MM.1S (cell line): Measurements from ENCODE around the gene TNPO3.

Source experiments
- DNase-seq: peaks from one replicate; pipeline ENCODE4 v3.0.0-alpha.2; 2015
- H2AFZ ChIP-seq: fragments of 300-600 bp; sonication (generic); 2 replicates; pipeline ENCODE4 v1.6.0; 2016; ENCODE audit warnings: antibody characterized with exemption, low read length
- H3F3A ChIP-seq: fragments of 300-600 bp; sonication (generic); 2 replicates; pipeline ENCODE4 v1.6.1; 2016; ENCODE audit warnings: mild to moderate bottlenecking, antibody characterized with exemption, low read length, moderate library complexity, mixed read lengths; ENCODE audit not compliant: insufficient read depth
- H3K27ac ChIP-seq: fragments of 300-600 bp; sonication (generic); 2 replicates; pipeline ENCODE4 v1.5.1; 2016; ENCODE audit warnings: mild to moderate bottlenecking, low read length
- H3K27me3 ChIP-seq: fragments of 300-600 bp; sonication (generic); replicated peaks from 2 replicates; pipeline ENCODE4 v1.6.0; 2016; ENCODE audit warnings: low read length; ENCODE audit not compliant: insufficient read depth
- H3K36me3 ChIP-seq: fragments of 300-600 bp; sonication (generic); replicated peaks from 2 replicates; pipeline ENCODE4 v1.6.1; 2016; ENCODE audit warnings: mild to moderate bottlenecking, low read length, mixed read lengths; ENCODE audit not compliant: insufficient read depth
- H3K4me1 ChIP-seq: fragments of 300-600 bp; sonication (generic); 2 replicates; pipeline ENCODE4 v1.6.1; 2016; ENCODE audit warnings: low read length, mixed read lengths
- H3K4me2 ChIP-seq: fragments of 300-600 bp; sonication (generic); 2 replicates; pipeline ENCODE4 v1.6.0; 2016; ENCODE audit warnings: low read depth, low read length
- H3K4me3 ChIP-seq: fragments of 300-600 bp; sonication (generic); 2 replicates; pipeline ENCODE4 v1.5.1; 2016; ENCODE audit warnings: low read length, mixed read lengths
- H3K79me2 ChIP-seq: fragments of 300-600 bp; sonication (generic); 2 replicates; pipeline ENCODE4 v1.6.1; 2016; ENCODE audit warnings: mixed run types, low read length, mixed read lengths
- H3K9ac ChIP-seq: fragments of 300-600 bp; sonication (generic); 2 replicates; pipeline ENCODE4 v1.6.1; 2016; ENCODE audit warnings: low read length, mixed read lengths
- H3K9me2 ChIP-seq: fragments of 300-600 bp; sonication (generic); replicated peaks from 2 replicates; pipeline ENCODE4 v1.6.1; 2016; ENCODE audit warnings: mild to moderate bottlenecking, low read length, mixed read lengths; ENCODE audit not compliant: insufficient read depth
- H3K9me3 ChIP-seq: fragments of 300-600 bp; sonication (generic); replicated peaks from 2 replicates; pipeline ENCODE4 v1.6.1; 2016; ENCODE audit warnings: mild to moderate bottlenecking, low read length, mixed read lengths; ENCODE audit not compliant: insufficient read depth
- H4K20me1 ChIP-seq: fragments of 300-600 bp; sonication (generic); 2 replicates; pipeline ENCODE4 v1.6.1; 2016; ENCODE audit warnings: mild to moderate bottlenecking, low read length, moderate library complexity, mixed read lengths; ENCODE audit not compliant: insufficient read depth
- EZH2 ChIP-seq: fragments of 300-600 bp; sonication (generic); optimal IDR thresholded peaks from 2 replicates; pipeline ENCODE3; 2017; ENCODE audit warnings: low read depth, mild to moderate bottlenecking, antibody characterized with exemption, low read length, mixed read lengths
- EZH2phosphoT487 ChIP-seq: fragments of 300-600 bp; sonication (generic); IDR thresholded peaks from 2 replicates; pipeline ENCODE4 v1.6.1; 2018; ENCODE audit warnings: antibody characterized with exemption, low read length
- TF ChIP-seq, protein P1 (sequence below): fragments of 300-600 bp; sonication (generic); IDR thresholded peaks from 2 replicates; pipeline ENCODE4 v1.5.1; 2016; ENCODE audit warnings: antibody characterized with exemption, low read length, mixed read lengths

The TNPO3 gene

DNA sequence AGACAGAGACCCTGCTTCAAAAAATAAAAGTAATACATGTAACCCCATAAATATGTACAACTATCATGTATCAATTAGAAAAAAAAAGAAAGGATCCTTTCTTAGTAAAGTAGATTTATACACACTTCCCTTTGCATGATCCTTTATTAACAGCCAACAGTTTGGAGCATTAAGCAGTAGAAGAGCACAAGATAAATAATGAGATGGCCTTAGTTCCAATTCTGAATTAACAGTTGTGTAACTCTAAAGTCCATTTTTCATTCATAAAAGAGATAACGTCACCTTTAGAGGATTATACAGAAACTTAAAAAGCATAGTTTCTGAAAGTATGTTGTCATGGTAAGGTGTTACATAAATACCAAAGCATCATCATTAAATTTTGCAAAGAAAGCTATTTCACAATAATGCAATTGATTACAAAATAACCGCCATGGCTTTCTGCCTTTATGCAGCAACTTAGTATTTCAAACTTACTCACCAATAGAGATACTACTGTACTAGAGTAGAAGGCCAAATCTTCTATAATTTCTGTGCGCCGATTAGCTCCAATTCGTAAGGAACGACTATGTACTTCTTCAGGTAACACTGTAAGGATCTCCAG is 40.3 kb downstream of the TNPO3 start:
- Histone ChIP-seq H3F3A (peaks cover 9% of the 10 kb centered on the region; the same call in 1 of the 2 replicates), H3K4me1 (peaks cover 10% of the 10 kb centered on the region), H4K20me1 (no peaks in the 10 kb centered on the region), H3K79me2 (peaks cover 91% of the 10 kb centered on the region), H3K4me2 (no peak overlapping the region), H3K9ac (no peak overlapping the region), H3K27me3 (no peaks in the 10 kb centered on the region), H2AFZ (no peak overlapping the region), H3K27ac (no peak overlapping the region), H3K4me3 (no peak overlapping the region), H3K9me3 (no peaks in the 10 kb centered on the region), H3K36me3 (peaks cover 19% of the 10 kb centered on the region), H3K9me2 (no peaks in the 10 kb centered on the region)
- TF ChIP-seq, protein P1, sequence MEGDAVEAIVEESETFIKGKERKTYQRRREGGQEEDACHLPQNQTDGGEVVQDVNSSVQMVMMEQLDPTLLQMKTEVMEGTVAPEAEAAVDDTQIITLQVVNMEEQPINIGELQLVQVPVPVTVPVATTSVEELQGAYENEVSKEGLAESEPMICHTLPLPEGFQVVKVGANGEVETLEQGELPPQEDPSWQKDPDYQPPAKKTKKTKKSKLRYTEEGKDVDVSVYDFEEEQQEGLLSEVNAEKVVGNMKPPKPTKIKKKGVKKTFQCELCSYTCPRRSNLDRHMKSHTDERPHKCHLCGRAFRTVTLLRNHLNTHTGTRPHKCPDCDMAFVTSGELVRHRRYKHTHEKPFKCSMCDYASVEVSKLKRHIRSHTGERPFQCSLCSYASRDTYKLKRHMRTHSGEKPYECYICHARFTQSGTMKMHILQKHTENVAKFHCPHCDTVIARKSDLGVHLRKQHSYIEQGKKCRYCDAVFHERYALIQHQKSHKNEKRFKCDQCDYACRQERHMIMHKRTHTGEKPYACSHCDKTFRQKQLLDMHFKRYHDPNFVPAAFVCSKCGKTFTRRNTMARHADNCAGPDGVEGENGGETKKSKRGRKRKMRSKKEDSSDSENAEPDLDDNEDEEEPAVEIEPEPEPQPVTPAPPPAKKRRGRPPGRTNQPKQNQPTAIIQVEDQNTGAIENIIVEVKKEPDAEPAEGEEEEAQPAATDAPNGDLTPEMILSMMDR, result no peak
- TF ChIP-seq EZH2 (no peak), EZH2phosphoT487 (no peak)
- no peak for DNase-seq

DNA sequence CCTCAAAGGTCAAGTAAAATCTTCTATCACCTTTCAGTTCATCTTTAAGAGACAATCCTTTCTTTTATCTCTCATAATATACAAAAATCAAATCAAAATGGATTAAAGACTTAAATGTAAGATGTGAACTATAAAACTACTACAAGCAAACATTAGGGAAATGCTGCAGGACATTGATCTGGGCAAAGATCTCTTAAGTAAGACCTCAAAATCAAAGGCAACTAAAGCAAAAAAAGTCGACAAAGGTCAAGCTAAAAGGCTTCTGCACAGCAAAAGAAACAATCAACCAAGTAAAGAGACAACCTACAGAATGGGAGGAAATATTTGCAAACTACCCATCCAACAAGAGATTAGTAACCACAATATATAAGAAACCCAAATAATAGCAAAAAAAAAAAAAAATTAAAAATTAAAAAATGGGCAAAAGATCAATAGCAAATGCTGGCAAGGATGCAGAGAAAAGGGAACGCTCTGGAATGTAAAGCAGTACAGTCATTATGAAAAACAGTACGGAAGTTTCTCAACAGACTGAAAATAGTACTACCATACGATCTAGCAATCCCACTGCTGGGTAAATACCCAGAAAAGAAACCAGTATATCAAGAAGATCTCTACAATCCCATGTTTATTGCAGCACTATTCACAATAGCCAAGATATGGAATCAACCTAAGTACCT is 41.7 kb downstream of the TNPO3 start:
- Histone ChIP-seq H3K27ac (no peak overlapping the region), H3K4me1 (peaks cover 22% of the 10 kb centered on the region), H3F3A (peaks cover 10% of the 10 kb centered on the region; the same call in 1 of the 2 replicates), H3K27me3 (no peaks in the 10 kb centered on the region), H3K9me2 (no peaks in the 10 kb centered on the region), H3K4me3 (no peak overlapping the region), H3K4me2 (no peak overlapping the region), H2AFZ (no peak overlapping the region), H4K20me1 (no peaks in the 10 kb centered on the region), H3K9me3 (no peaks in the 10 kb centered on the region), H3K79me2 (peaks cover 91% of the 10 kb centered on the region), H3K36me3 (peaks cover 19% of the 10 kb centered on the region), H3K9ac (no peak overlapping the region)
- TF ChIP-seq, protein P1, result no peak
- TF ChIP-seq EZH2phosphoT487 (no peak), EZH2 (no peak)
- DNase-seq, result no peak

DNA sequence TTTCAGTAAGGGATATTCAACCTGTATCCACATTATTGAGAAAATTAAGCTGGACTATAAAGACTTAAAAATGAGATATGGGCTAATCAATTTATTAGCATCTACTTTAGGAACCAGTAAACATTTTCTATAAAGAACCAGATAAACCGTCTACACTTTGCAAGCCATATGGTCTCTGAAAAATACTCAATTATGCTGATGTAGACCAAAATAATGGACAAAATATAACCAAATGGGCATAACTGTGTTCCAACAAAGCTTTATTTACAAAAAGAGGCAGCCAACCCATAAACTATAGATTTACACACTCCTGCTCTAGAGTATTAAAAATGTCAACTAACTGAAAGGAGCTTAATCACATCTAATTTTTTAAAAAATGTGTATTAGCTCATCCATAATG is 42.3 kb downstream of the TNPO3 start:
- Histone ChIP-seq H3K4me3 (no peak overlapping the region), H3K9ac (no peak overlapping the region), H3K9me2 (no peaks in the 10 kb centered on the region), H3K4me2 (no peak overlapping the region), H3F3A (peaks cover 10% of the 10 kb centered on the region; the same call in 1 of the 2 replicates), H3K79me2 (peaks cover 90% of the 10 kb centered on the region), H2AFZ (no peak overlapping the region), H4K20me1 (no peaks in the 10 kb centered on the region), H3K4me1 (peaks cover 22% of the 10 kb centered on the region), H3K27ac (no peak overlapping the region), H3K9me3 (no peaks in the 10 kb centered on the region), H3K36me3 (peaks cover 15% of the 10 kb centered on the region), H3K27me3 (no peaks in the 10 kb centered on the region)
- TF ChIP-seq, protein P1, result no peak
- TF ChIP-seq EZH2phosphoT487 (no peak), EZH2 (no peak)
- DNase-seq, result no peak
